Fibroblast of villous mesenchyme (primary cell): Measurements from ENCODE around the gene SLIT3. TPM values are rescaled to one million over a fixed set of nuclear protein-coding genes. Genes with fewer than 3 reads are reported as not detected.

Experiments
- DNase-seq: peaks from one replicate; pipeline ENCODE4 v3.0.0-alpha.2; 2010; ENCODE audit warnings: low read depth
- H3K4me3 ChIP-seq: 2 replicates; pipeline ENCODE4 v1.5.1; 2011; ENCODE audit warnings: low read depth, mild to moderate bottlenecking, low read length
- total RNA-seq: library from RNA; depleted of rRNA; stranded (reverse); fragments of >200 nt; gene quantifications from 2 replicates; pipeline ENCODE4 v1.2.3, GENCODE V29; 2012
- TF ChIP-seq, protein P1 (sequence below): IDR thresholded peaks from 2 replicates; pipeline ENCODE4 v1.5.1; 2012; ENCODE audit warnings: low read depth, mild to moderate bottlenecking, low read length; ENCODE audit not compliant: insufficient read depth

The SLIT3 gene
- total RNA-seq, 1 donor = under 0.01 TPM

DNA sequence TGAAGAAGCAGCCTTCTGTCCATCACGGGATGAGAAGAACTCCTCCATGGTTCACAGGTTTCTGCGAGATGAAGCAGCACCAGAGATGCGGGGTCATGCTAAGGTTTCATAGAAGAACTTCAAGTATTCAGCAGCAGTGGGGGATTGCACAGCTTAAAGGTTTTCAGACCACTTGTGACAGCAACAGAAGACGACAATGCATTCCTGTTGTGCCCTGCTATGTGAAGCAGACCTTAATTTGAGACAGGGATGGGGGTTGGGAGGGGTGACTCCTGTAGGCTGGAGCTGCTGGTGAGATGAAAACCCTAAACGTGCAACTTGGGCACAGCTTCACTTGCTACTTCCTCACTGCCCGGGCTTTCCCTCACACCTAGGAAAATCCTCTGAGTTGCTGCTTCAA, 256.0 kb downstream of the SLIT3 start:
- no peak overlapping the region for H3K4me3 ChIP-seq
- no peak for DNase-seq
- TF ChIP-seq, protein P1, sequence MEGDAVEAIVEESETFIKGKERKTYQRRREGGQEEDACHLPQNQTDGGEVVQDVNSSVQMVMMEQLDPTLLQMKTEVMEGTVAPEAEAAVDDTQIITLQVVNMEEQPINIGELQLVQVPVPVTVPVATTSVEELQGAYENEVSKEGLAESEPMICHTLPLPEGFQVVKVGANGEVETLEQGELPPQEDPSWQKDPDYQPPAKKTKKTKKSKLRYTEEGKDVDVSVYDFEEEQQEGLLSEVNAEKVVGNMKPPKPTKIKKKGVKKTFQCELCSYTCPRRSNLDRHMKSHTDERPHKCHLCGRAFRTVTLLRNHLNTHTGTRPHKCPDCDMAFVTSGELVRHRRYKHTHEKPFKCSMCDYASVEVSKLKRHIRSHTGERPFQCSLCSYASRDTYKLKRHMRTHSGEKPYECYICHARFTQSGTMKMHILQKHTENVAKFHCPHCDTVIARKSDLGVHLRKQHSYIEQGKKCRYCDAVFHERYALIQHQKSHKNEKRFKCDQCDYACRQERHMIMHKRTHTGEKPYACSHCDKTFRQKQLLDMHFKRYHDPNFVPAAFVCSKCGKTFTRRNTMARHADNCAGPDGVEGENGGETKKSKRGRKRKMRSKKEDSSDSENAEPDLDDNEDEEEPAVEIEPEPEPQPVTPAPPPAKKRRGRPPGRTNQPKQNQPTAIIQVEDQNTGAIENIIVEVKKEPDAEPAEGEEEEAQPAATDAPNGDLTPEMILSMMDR = no peak

DNA sequence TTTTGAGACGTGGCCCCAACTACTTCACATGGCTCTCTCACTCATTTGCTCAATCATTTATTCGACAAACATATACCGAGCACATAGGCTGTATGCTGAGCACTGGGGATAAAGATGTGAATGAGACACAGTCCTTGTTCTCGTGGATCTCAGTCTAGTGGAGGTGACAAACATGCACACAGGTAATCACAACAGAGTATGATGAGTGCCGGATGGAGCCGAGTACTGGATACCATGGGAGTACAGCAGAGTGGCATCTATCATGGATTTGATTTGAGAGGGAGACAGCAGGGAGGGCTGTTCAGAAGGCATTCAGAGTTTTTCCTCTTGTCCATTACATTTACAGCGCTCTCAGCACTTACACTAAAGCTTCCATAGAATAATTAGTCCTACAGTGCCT, 259.8 kb downstream of the SLIT3 start:
- no peak overlapping the region for H3K4me3 ChIP-seq
- DNase-seq = no peak
- TF ChIP-seq, protein P1 = no peak

DNA sequence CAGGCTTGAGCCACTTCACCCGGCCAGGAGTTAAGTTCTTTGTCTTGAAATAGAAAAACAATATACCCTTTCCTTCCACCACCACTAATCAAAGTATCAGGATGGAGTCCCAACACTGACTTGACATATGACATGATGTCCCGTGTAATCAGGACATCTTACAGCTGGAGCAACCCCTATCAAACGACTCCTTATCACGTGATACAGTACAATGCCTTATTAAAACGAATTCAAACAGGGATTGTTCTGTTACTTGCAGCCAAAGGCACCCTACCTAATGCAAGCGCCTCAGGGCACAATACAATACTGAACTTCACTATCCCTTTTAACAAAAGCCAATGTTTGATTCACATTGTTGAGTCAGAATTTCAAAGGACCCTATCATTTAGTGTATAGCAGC, 261.3 kb downstream of the SLIT3 start:
- H3K4me3 ChIP-seq = no peak overlapping the region
- no peak for DNase-seq
- TF ChIP-seq, protein P1 = no peak

DNA sequence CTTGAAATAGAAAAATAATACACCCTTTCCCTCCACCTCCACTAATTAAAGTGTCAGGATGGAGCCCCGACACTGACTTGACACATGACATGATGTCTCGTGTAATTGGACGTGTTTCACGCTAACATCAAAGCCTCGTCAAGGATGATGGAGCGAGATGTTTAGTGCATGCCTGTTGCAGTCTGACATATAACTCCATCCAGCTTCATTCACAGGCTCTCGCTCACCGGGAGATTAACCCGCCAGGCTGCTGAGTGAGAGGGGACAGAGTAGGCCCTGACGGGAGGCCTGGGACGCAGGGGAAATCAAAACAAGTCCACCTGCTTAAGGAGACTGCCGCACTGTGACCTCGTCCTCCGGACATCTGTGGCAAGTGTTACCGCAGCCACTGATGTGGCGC, 263.5 kb downstream of the SLIT3 start:
- no peak overlapping the region for H3K4me3 ChIP-seq
- DNase-seq = no peak
- TF ChIP-seq, protein P1 = no peak

DNA sequence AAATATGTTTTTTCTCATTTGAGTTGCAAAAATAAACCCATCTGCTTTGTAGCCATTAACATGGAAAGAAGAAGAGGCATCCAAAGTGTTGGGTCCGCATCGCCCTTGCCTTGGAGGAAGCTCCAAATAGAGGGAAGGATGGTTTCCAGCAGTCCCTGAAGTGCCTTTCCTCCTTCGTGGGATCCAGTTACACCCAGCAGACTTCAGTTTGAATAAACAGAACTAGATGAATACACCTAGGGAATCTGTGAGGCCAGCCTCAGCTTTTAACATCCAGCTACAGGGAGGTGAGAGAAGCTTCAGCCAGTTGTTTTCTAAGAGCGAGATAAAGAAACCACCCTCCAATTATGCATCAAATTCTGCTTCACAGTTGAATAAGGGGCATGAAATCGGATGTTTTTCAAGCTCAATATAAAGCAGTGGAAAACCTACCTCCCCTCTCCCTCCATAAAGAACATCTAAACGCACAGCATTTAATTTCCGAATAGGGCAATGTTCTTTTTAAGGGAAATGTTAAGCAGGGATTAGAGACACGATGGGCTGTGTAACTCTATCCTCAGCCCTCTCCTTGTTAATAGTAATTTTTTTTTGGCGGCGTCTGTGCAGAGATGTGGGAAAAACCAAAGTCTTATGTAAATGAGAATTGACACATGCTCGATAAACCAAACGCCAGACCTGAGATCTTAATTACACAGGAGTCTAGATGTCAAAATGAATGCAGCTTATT, 264.7 kb downstream of the SLIT3 start:
- TF ChIP-seq, protein P1 = no peak
- no peak for DNase-seq
- H3K4me3 ChIP-seq = no peak overlapping the region

DNA sequence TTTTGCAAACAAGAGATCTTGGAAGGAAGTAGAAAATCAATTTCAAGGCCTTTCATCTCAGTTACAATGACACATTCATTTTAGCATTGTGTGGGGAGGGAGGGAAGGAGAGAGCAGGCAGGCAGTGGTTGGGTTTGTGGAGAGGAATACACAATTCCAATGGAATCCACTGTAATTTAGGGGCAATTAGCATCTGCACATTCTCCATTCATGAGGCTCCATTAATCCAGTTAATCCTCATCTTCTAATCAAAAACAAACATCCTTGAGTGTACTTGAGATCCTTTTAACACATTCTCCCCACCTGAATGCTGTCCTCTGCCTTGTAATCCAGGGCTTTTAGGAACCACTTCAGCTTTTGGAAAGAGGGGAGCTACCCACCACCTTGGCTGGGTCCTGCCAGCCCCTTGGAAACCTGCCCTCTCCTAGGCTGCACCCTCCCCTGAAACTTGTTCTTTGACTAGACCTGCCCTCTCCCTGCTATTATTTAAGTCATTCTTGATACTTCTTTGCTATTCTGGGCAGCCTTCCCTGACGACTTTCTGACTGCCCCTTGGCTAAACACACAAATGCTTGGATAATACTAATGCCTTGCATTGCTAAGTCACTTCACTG, 271.2 kb downstream of the SLIT3 start:
- H3K4me3 ChIP-seq = no peak overlapping the region
- DNase-seq = no peak
- TF ChIP-seq, protein P1 = no peak
